ENCODE results near the gene NOP53.
"Not testable (repeated sequence)": the region's sequence is repeated elsewhere in the genome, so short reads cannot be mapped to it uniquely, and the experiment has no call there.

The NOP53 gene

GRCh38 chr19:47768604-47769003 is 23.3 kb downstream of the NOP53 start:
- FAIRE-seq (no peak), DNase-seq (ENCODE audit: extremely low spot score, insufficient read length, low read depth) (no peak)

GRCh38 chr19:47769534-47769933 is 24.2 kb downstream of the NOP53 start:
- no peak for FAIRE-seq
- no peak for DNase-seq (ENCODE audit: extremely low spot score, insufficient read length, low read depth)

GRCh38 chr19:47771291-47771690 is 25.9 kb downstream of the NOP53 start:
- not testable (repeated sequence) for FAIRE-seq; DNase-seq (ENCODE audit: extremely low spot score, insufficient read length, low read depth)

DNA sequence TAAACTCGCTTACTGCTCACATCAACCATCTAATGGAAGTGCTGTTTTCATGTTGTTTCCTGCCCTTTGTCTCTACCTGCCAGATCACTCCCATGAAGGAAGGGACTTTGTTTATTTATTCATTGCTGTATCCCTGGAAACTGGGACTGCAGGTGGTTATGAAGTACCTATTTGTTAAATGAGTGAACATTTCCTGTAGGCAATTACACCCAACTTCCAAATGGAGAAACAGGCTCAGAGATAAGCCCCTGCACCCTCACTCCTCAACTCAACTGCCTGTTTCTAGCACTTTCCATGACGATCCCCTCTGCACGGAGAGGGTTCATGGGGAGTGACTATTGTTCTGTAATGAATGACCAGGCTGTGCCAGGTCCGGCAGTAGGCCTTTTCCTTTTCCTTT is 31.2 kb downstream of the NOP53 start:
- FAIRE-seq (no peak), DNase-seq (ENCODE audit: extremely low spot score, insufficient read length, low read depth) (no peak)

DNA sequence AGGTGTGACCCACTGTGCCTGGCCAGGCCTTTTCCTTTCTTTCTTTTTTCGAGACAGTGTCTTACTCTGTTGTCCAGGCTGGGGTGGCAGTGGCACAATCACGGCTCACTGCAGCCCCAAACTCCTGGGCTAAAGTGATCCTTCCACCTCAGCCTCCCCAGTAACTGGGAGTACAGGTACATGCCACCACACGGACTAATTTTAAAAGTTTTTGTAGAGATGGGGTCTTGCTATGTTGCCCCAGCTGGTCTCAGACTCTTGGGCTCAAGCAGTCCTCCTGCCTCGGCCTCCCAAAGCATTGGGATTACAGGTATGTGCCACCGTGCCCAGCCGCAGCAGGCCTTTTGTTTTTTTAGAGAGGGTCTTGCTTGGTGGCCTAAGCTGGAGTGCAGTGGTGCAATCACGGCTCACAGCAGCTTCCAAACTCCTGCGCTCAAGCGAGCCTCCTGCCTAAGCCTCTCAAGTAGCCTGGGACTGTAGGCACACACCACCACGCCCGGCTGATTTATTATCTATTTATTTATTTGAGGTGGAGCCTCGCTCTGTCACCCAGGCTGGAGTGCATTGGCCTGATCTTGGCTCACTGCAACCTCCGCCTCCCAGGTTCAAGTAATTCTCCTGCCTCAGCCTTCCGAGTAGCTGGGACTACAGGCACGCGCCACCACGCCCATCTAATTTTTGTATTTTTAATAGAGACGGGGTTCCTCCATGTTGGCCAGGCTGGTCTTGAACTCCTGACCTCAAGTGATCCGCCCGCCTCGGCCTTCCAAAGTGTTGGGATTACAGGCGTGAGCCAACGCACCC is 32.1 kb downstream of the NOP53 start:
- not testable (repeated sequence) for FAIRE-seq; DNase-seq (ENCODE audit: extremely low spot score, insufficient read length, low read depth)

GRCh38 chr19:47778049-47778953 is 33.0 kb downstream of the NOP53 start, which contains the start of gene SELENOW:
TSS of gene SELENOW (plus strand) at chr19:47778703. CDS start at chr19:47778786, 83 bp downstream.
- FAIRE-seq = peak; percentile 86
- DNase-seq (ENCODE audit: extremely low spot score, insufficient read length, low read depth) = peak; percentile 93

GRCh38 chr19:47778954-47779351 is 33.6 kb downstream of the NOP53 start:
- FAIRE-seq = no peak
- no peak for DNase-seq (ENCODE audit: extremely low spot score, insufficient read length, low read depth)

DNA sequence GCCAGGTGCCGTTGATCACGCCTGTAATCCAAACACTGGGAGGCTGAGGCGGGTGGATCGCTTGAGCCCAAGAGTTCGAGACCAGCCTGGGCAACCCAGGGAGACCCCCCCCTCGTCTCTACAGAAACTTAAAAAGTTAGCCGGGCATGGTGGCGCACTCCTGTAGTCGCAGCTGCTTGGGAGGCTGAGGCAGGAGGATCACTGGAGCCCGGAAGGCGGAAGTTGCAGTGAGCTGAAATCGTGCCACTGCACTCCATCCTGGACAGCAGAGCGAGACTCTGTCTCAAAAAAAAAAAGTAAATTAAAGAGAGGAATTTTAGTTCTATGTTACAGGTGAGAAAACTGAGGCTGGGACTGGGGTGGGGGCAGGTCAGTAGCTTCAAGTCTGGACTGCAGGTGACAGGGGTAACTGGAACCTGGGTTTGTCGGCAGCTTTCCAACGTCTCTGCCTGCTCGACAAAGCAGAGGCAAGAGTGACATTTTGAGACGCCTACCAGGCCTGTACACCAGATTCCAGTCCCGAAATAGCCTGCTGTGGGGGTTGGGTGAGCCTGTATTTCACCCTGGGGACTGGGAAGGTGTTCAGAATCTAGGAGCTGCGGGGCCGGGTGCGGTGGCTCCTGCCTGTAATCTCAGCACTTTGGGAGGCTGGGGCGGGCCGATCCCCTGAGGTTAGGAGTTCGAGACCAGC is 34.3 kb downstream of the NOP53 start:
- no peak for FAIRE-seq
- no peak for DNase-seq (ENCODE audit: extremely low spot score, insufficient read length, low read depth)

DNA sequence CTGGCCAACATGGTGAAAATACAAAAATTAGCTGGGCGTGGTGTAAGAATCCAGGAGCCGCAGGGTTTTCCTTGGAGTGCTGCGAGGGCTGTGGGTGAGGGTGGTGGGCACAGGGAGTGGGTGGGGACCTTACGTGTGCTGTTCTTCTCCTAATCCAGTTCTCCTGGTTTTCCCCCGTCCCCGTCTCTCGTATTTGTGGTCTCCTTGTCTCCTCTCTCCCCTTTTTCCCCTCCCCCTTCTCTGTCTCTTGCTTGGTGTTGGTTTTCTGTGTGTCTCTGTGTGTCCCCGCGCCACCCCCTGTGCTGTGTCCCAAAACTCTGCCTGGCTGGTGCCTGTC is 34.8 kb downstream of the NOP53 start:
- no peak for DNase-seq (ENCODE audit: extremely low spot score, insufficient read length, low read depth)
- no peak for FAIRE-seq

- FAIRE-seq (no peak), DNase-seq (ENCODE audit: extremely low spot score, insufficient read length, low read depth) (no peak)
These were observed 36.4 kb downstream of the NOP53 start for GRCh38 chr19:47781590-47782262.

- FAIRE-seq (no peak), DNase-seq (ENCODE audit: extremely low spot score, insufficient read length, low read depth) (no peak)
These were observed 41.2 kb downstream of the NOP53 start for GRCh38 chr19:47786566-47786965.

DNA sequence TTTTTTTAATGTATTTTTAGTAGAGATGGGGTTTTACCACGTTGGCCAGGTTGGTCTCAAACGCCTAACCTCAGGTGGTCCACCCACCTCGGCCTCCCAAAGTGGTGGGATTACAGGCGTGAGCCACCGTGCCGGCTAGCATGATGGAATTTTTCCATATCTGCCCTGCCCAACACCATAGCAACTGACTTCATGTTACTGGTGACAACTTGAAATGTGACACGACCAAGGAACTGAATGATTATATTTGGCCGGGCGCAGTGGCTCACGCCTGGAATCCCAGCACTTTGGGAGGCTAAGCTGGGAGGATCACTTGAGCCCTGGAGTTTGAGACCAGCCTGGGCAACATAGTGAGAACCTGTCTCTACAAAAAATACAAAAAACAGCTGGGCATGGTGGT is 42.0 kb downstream of the NOP53 start:
- FAIRE-seq; DNase-seq (ENCODE audit: extremely low spot score, insufficient read length, low read depth): not testable (repeated sequence)

DNA sequence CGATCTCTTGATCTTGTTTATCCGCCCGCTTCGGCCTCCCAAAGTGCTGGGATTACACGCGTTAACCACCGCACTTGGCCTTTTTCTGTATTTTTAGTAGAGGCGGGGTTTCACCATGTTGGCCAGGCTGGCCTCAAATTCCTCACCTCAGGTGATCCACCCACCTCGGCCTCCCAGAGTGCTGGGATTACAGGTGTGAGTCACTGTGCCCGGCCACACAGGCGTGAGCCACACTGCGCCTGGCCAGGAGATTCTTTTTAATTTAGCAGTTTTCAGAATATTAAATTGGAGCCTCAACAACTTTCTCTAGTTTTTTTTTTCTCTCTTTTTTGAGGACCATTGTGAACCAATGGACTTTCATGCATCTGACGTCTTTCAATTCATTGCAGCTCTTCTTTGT is 44.5 kb downstream of the NOP53 start:
- not testable (repeated sequence) for DNase-seq (ENCODE audit: extremely low spot score, insufficient read length, low read depth); FAIRE-seq

DNA sequence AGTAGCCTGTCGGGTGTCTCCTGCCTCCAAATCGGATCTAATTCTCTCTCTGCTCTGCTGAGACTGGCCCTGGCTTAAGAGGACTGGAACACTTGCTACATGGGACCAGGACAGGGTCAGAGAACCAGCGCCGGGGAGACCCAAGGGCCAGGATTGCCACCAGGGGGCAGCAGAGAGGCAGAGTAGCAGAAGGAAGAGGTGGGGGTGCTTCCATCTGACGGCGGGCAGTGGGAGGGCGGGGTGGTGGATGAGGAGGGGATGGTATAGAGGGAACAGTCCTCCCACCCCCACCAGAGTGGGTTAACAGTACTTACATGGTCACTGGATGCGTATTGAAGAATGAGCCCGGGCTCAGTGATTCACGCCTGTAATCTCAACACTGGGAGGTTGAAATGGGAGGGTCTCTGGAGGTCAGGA is 45.1 kb downstream of the NOP53 start:
- peak; percentile 54 for DNase-seq (ENCODE audit: extremely low spot score, insufficient read length, low read depth)
- peak; percentile 38 for FAIRE-seq

GRCh38 chr19:47792616-47793015 is 47.3 kb downstream of the NOP53 start:
- no peak for FAIRE-seq

GRCh38 chr19:47794526-47794925 is 49.2 kb downstream of the NOP53 start:
- no peak for FAIRE-seq

More at GRCh38 chr19:47792616-47793015, 47.3 kb downstream of the NOP53 start:
- DNase-seq (ENCODE audit: extremely low spot score, insufficient read length, low read depth) = no peak

GRCh38 chr19:47796785-47797184 is 51.4 kb downstream of the NOP53 start:
- DNase-seq (ENCODE audit: extremely low spot score, insufficient read length, low read depth) (no peak), FAIRE-seq (no peak)

More at GRCh38 chr19:47794526-47794925, 49.2 kb downstream of the NOP53 start:
- DNase-seq (ENCODE audit: extremely low spot score, insufficient read length, low read depth) = no peak

- FAIRE-seq (no peak), DNase-seq (ENCODE audit: extremely low spot score, insufficient read length, low read depth) (no peak)
These were observed 52.9 kb downstream of the NOP53 start for GRCh38 chr19:47797996-47798903.

DNA sequence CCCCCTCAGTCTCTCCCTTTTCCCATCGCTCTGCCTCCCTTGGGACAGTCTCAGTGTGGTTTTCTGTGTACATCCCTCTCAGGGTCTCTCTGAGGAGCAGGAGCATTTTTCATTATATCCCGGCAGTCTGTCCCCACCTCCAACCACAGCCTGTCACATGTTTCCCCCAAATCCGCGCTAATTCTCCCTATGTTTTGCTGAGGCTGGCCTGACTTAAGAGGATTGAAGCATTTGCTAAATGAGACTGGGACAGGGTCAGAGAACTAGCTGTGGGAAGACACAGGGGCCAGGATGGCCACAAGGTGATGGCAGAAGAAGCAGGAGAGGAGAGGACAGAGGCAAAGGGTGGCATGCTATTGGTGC is 53.5 kb downstream of the NOP53 start:
- no peak for FAIRE-seq

More for the DNA sequence above, 53.5 kb downstream of the NOP53 start:
- DNase-seq (ENCODE audit: extremely low spot score, insufficient read length, low read depth) = no peak

Data from GM18507 (cell line).